ENCODE results near the gene MPPE1. TPM values are rescaled to one million over a fixed set of nuclear protein-coding genes. Genes with fewer than 3 reads are reported as not detected.
A peak's percentile ranks its signal among the peaks of the same experiment; 100 is the strongest.

Gene MPPE1
- total and polyA plus RNA-seq, 10 of the 15 experiments (the other 5 are each of a cell fraction or from before 2014, with no cell fraction given): 13.8 to 34.5 (median 27.6) TPM

- TF ChIP-seq ATF2 (IDR thresholded peaks at IDR 0.05; ENCODE audit: low read length): no peak
- TF ChIP-seq MEF2A (IDR thresholded peaks at IDR 0.05; ENCODE audit: insufficient read depth, low read depth, low read length): no peak
- no peak for TF ChIP-seq JUND (IDR thresholded peaks at IDR 0.05; ENCODE audit: low read depth, low read length)
- peak; percentile 54; the same call in 1 of the 2 replicates for TF ChIP-seq NKRF (conservative IDR thresholded peaks at IDR 0.05)
- TF ChIP-seq RB1 (IDR thresholded peaks at IDR 0.05; ENCODE audit: borderline replicate concordance): 0 out of 2 replicates have a peak, but pooled peaks have one; percentile 51
- TF ChIP-seq ZZZ3 (IDR thresholded peaks at IDR 0.05; ENCODE audit: control insufficient read depth, insufficient read length, low read depth): no peak
- no peak for TF ChIP-seq HSF1 (IDR thresholded peaks at IDR 0.05; ENCODE audit: low read depth, low read length)
- TF ChIP-seq, protein P1, sequence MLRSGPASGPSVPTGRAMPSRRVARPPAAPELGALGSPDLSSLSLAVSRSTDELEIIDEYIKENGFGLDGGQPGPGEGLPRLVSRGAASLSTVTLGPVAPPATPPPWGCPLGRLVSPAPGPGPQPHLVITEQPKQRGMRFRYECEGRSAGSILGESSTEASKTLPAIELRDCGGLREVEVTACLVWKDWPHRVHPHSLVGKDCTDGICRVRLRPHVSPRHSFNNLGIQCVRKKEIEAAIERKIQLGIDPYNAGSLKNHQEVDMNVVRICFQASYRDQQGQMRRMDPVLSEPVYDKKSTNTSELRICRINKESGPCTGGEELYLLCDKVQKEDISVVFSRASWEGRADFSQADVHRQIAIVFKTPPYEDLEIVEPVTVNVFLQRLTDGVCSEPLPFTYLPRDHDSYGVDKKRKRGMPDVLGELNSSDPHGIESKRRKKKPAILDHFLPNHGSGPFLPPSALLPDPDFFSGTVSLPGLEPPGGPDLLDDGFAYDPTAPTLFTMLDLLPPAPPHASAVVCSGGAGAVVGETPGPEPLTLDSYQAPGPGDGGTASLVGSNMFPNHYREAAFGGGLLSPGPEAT (IDR thresholded peaks at IDR 0.05; ENCODE audit: low read depth): 0 out of 2 replicates have a peak, but pooled peaks have one; percentile 34
- TF ChIP-seq CBFB (IDR thresholded peaks at IDR 0.05; ENCODE audit: low read depth): no peak
- no peak for TF ChIP-seq ZNF622 (IDR thresholded peaks at IDR 0.05)
- TF ChIP-seq ZBTB33 (IDR thresholded peaks at IDR 0.05): no peak
- no peak for TF ChIP-seq RFX5 (IDR thresholded peaks at IDR 0.05; ENCODE audit: low read depth, low read length)
- TF ChIP-seq CHD1 (IDR thresholded peaks at IDR 0.05; ENCODE audit: low read depth, low read length): no peak
- TF ChIP-seq SIX5 (IDR thresholded peaks at IDR 0.05; ENCODE audit: low read depth, low read length, severe bottlenecking): no peak
- TF ChIP-seq, protein P2, sequence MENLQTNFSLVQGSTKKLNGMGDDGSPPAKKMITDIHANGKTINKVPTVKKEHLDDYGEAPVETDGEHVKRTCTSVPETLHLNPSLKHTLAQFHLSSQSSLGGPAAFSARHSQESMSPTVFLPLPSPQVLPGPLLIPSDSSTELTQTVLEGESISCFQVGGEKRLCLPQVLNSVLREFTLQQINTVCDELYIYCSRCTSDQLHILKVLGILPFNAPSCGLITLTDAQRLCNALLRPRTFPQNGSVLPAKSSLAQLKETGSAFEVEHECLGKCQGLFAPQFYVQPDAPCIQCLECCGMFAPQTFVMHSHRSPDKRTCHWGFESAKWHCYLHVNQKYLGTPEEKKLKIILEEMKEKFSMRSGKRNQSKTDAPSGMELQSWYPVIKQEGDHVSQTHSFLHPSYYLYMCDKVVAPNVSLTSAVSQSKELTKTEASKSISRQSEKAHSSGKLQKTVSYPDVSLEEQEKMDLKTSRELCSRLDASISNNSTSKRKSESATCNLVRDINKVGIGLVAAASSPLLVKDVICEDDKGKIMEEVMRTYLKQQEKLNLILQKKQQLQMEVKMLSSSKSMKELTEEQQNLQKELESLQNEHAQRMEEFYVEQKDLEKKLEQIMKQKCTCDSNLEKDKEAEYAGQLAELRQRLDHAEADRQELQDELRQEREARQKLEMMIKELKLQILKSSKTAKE (IDR thresholded peaks at IDR 0.05; ENCODE audit: low read depth, poor library complexity, severe bottlenecking): no peak
These were observed at the start of gene MPPE1 (continued) for GRCh38 chr18:11908182-11909060.

All from GM12878 (cell line).